Measurements from ENCODE around the gene CYP2J2.
"Not testable (repeated sequence)": the region's sequence is repeated elsewhere in the genome, so short reads cannot be mapped to it uniquely, and the experiment has no call there.

CYP2J2 gene

DNA sequence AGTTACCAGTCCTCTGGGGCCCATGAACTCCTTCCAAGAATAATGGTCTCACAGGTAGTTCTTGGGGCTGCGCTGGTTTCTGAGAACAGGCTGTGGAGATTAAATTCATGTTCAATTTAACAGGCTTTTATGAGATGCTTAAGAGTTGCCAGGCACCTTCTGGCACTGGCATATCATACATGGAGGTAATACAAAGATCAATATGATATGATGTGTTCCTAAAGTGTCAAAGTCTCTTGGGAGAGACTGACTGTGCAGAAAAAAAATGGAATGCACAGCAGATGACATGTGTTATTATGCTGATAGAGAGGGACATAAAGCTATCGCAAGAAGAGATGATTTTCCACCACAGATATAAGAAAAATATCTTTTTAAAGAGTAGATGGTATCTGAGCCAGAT lies 6.8 kb downstream of the CYP2J2 start:
- no peak for DNase-seq

DNA sequence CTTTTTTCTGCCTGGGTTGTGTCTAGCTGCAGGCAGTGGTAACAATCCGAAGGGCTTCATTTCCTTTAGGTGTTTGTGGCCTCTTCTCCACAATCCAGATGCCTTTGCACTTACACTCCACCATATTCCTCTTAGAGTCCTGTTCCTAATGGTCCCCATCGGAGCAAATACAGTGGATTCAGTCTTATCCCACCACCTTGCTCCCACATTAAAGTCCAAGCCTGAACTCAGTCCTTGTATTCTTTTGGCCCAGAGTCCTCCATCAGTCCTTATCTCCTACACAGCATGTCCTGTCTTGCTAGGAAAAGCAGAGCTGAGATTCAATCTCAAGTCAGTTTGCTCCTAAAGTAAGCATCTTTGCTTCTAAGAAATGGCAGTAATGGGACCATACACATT lies 8.8 kb downstream of the CYP2J2 start:
- no peak for DNase-seq

DNA sequence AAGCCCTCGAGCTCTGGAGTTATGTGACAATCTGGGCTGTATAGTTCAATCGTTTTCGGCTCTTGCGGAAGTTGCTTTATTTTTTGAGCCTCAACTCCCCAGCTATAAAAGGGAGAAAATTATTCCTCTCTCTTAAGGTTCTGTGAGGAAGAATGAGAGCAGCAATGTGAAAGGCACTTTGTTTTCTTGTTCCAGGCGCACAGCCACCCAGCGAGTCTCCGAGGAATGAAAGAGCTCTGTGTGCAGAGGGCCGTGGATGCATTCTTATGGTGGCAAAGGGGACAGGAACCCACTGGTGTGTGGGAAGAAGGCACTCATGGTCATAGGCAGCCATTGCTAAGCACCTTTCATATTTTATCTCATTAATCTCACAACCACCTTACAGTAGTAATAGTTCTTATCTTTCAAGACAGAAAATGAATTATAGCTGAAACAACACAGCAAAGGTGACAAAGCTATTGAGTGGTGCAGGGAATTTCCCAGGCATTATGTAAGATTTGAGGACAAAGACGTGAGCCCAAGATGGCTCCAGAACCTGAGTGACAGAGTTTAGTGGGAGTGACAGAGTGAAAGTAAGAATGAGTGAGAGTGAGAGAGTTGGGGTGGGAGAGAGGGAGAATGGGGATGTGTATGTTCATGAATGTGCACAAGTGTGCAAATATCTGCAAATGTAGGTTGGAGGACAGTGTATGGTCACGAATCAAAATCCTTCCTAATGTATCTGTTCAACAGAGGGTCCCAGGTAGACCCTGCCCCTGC lies 9.4 kb downstream of the CYP2J2 start:
- DNase-seq = no peak

GRCh38 chr1:59915516-59915915 lies 11.1 kb downstream of the CYP2J2 start:
- DNase-seq = peak; percentile 6

DNA sequence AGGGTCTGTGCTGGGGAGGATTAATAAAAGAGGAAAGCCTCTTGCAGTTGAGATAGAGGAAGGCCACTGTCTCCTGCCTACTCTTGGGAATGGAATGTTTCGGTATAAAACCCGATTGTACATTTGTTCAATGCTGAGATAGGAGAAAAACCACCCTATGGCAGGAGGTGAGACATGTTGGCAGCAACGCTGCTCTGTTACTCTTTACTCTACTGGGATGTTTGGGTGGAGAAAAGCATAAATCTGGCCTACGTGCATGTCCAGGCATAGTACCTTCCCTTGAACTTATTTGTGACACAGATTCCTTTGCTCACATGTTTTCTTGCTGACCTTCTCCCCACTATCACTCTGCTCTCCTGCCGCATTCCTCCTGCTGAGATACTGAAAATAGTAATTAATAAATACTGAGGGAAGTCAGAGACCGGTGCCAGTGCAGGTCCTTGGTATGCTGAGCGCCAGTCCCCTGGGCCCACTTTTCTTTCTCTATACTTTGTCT lies 11.7 kb downstream of the CYP2J2 start:
- not testable (repeated sequence) for DNase-seq

DNA sequence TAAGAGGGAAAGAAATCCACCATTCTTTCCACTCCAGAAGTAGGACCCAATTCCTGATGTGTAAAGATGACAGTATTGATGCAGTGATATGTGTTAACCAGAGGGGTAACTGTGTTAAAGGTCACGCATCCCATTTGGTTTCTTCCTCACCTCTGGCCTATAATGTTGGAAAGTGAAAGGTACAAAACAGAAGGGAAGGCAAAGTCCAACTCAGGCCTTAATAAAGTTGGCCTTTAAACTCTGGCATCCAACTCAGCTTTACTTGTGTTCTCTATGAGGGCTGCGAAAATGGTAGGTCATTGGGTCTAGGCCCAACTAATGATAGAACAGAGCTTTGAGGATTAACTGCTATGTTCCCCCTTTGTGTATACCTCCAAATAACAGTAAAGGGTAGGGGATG lies 17.9 kb downstream of the CYP2J2 start:
- DNase-seq = no peak

- DNase-seq = no peak
Measured at GRCh38 chr1:59908084-59908483, 18.5 kb downstream of the CYP2J2 start.

DNA sequence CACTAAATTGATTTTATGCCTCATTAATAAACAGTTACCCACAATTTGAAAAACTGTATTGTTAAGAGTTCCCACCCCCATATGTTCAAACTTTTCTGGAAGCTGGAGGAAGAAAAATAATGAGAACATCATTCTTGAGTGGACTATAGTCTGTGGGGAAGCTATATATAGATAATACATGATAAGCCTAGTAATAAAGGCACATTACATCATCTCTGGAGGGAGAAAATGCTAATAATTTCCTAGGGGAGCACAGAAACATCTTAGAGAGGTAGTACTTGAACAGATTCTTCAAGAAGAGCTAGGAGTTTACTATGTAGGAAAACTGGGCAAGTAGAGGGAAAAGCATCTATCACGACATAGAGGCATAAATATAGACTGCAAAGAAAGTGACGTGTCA lies 19.6 kb downstream of the CYP2J2 start:
- no peak for DNase-seq

DNA sequence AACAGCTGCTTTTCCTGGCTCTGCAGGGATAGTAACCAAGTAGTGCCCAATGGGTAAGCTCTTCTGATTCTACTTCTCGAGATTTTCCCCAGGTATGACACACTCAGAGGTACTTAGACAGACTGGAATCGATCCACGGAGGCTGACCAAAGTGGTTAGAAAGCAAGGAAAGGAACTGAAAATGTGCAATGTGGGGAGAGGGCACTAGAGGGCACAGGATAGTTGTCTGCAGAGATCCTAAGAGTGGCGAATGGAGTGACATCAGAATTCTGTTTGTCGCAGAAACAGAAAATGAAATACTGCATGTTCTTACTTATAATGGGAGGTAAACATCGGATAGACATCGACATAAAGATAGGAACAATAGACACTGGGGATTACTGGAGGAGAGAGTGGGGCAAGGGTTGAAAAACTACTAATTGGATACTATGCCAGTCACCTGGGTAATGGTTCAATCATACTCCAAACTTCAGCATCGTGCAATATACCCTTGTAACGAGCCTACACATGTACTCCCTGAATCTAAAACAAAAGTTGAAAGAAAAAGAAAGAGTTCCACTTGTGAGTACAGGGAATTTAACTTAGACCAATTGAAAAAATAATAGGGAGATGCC lies 23.3 kb downstream of the CYP2J2 start:
- peak; percentile 8 for DNase-seq

DNA sequence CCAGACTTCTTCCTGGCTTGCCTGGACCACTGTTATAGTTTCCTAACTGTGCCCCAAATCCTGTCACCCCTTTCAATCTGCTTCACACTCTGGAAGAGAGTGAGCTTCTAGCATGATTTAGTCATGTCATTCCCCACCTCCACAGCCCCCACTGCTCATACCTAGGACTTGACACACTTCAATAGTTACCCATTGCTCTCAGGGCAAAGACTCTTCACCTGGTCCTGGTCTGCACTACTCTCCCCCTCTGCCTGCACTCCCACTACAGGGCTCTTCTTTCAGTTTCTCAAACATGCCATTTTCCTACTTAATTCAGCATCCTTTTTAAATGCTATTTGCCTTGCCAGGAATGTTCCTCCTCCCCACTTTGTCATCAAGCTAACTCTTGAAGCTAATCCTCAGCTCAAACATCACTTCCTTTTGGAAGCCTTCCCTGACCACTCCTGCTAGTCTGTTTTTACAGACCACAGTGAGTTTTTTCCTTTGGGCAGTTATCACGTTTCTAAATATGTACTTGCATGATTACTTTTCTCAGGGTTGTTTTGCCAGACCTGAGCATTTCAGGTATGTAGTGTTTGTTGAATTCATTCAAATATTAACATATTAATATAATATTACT lies 24.7 kb downstream of the CYP2J2 start:
- no peak for DNase-seq

GRCh38 chr1:59900640-59901039 lies 25.9 kb downstream of the CYP2J2 start:
- DNase-seq = no peak

GRCh38 chr1:59898927-59899326 lies 27.6 kb downstream of the CYP2J2 start:
- peak; percentile 3 for DNase-seq

DNA sequence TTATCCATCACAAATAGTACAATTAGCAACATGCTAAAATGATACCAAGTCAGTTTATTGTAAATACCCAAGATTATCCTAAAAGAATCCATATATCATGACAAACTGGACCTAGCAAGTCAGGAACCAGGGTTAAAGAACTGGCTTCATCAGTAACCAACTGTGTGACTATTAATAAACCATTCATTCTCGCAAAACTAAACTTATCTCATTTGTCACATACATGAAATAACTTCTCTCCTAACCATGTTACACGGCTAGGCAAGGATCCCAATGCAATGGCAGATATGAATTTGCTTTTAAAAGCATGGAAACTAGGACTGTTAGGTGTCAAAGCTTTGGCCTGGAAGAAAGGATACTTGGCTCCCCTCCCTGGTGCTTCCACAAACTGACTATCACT lies 29.4 kb downstream of the CYP2J2 start:
- no peak for DNase-seq

DNA sequence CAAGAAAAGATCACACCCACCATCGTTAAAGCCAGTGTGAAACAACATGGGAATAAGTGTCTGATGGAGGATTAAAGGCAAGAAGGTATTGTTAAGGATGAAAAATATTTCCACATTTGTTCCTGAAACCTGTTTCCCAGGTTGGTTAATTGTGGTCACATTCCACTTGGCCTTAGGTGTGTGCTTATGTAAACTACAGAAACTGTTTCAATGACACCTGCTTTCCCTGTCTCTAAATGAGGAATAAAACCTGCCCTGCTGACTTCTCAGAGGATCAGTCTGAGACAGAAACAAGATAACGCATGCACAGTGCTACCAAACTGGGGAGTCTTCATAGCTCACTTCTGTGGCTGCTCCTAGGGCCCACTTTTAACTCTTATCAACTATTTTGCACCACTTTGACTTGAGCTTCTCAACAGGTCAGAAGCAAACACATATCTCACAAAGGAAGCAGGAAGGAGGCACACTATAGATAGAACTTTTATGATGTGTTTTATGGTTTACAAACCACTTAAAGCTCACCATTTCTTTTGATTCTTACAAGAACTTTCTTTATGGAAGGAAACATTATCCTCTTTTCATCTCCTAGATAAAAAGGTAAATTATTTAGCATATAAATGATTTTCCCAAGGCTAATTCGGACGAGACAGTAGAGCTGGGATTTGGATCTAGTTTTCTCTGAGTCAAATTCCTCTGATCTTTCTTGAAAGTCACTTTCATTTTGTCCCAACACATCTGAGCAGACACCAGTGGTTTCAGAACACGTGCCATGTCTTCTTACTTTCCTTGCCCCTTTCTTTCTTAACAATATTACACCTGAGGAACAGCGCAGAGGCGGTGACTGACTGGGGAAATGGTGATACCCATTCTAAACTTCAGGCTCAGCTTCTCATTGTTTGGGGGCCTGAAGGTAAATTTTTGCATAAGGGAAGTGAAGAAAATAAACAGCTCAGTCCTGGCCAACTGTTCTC lies 33.4 kb downstream of the CYP2J2 start:
- DNase-seq = no peak

- no peak for DNase-seq
Measured at GRCh38 chr1:59885160-59885832, 41.3 kb downstream of the CYP2J2 start.

DNA sequence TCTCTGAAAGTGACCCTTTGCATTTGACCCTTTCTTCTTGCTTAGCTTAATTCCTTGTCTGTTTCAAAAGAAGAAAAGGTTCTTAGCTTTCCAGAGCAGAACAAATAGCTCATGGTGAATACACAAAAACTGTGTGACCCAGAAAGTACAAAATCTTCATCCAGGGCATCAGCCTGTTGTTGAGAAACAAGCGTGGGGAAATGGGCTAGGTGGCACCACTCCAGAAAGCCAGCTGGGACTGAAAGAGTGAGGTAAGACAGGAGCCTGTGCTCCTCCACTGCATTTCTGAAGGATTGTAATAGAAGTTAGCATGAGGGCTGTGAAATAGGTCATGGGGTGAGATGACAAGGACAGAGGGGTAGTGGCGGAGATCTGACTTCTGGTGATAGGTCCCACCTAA lies 45.8 kb downstream of the CYP2J2 start:
- DNase-seq = no peak

DNA sequence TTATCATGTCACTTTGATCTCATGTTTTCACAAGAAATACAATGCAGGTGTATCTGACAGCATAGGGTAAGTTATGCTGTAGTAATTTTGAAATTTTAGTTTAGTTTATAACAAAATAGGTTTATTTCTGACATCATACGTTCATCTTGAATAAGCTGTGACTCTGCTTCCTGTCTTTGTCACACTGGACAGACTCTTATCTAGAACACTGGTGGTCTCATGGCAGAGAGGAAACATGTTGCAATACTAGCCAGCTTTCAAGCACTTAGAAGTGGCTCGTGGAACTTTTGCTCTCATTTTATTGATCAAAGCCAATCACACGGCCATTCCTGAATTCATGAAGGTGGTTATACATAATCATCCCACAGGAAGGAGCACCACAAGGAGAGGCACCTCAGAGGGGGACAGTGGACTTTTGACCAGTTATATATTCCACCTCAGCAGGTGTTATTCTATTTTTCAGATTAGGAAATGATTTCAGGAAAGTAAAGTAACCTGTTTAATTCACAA lies 46.5 kb downstream of the CYP2J2 start:
- DNase-seq = no peak

GRCh38 chr1:59879574-59879973 lies 47.0 kb downstream of the CYP2J2 start:
- DNase-seq = peak; percentile 51

DNA sequence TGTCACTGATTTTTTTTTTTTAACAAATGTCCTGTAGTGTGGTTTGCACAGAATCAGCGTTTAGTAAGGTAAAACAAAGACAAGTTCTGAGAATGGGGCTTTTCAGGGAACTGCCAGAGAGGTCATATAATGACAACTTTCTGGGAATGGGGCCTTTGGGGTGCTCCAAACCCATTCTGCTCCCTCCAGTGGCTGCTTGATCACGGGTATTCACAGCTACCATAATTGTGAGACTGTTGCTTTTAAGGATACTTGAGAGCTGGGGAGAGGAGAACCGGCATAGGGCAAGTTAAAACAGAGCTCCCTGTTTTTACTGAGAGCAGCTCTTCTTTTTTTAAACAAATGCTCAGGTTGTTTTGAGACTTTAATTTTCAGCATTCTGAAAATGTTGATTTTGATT lies 48.2 kb downstream of the CYP2J2 start:
- no peak for DNase-seq

DNA sequence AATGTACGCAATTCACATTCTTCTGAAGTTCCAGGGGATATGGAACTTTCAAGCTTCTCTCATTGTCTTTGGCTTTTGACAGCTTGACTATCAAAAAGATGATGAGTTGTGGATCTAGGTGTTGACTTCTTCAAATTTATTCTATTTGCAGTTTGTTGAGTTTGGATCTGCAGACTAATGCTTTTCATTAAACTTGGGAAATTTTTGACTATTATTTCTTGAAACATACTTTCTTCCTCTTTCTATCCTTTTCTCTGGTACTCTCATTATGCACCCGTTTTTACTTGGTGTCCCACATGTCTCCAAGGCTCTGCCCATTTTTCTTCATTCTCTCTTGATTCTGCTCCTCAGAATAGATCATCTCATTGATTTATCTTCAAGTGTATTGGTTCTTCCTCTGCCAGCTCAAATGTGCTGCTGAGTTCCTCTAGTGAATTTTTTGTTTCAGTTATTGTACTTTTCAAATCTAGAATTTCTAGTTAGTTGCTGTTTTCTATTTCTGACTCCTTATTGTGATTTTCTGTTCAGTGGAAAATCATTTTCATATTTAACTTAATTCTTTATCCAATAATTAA lies 49.4 kb downstream of the CYP2J2 start:
- no peak for DNase-seq

DNA sequence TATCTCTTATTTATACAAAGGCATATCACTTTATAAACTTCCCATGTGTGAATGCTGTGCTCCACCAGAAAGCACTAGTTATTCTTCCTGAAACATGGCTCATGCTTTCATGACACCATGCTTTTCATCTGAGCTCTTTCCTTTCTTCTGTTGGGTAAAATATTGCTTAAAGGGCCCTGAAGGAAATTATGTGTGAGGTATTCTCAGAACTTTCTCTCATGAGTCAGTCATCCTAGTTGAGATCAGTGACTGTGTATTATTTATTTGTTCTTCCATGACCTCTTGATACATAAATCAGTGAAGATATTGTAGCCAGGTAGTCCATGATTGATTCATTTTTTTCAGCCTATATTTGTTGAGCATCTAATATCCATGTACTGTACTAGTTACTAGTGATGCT lies 54.8 kb downstream of the CYP2J2 start:
- no peak for DNase-seq

- DNase-seq = no peak
Measured at GRCh38 chr1:59866462-59866861, 60.1 kb downstream of the CYP2J2 start.

All from EL (cell line).